HG03378 (cell line): ENCODE results near the gene MYO1D.
A peak's percentile ranks its signal among the peaks of the same experiment; 100 is the strongest.
"Not testable (repeated sequence)": the region's sequence is repeated elsewhere in the genome, so short reads cannot be mapped to it uniquely, and the experiment has no call there.

Experiments used
- ATAC-seq: cut with Tn5 transposase; IDR thresholded peaks from one replicate; pipeline ENCODE4 v1.9.1; 2021; ENCODE audit warnings: mild to moderate bottlenecking, moderate library complexity; ENCODE audit not compliant: unreplicated experiment

MYO1D gene

GRCh38 chr17:32876417-32877163 lies at the start of gene MYO1D:
TSS of gene MYO1D (minus strand) at chr17:32877124. CDS start at chr17:32876872, 252 bp downstream.
- peak; percentile 38 for ATAC-seq

GRCh38 chr17:32926183-32926582 lies 49.3 kb upstream of the MYO1D start:
- no peak for ATAC-seq

- ATAC-seq, result not testable (repeated sequence)
These were observed 47.0 kb upstream of the MYO1D start for GRCh38 chr17:32923905-32924304.

GRCh38 chr17:32921017-32921416 lies 44.1 kb upstream of the MYO1D start:
- no peak for ATAC-seq

GRCh38 chr17:32920293-32920692 lies 43.4 kb upstream of the MYO1D start:
- ATAC-seq, result no peak

- not testable (repeated sequence) for ATAC-seq
These were observed 43.0 kb upstream of the MYO1D start for GRCh38 chr17:32919876-32920275.

- ATAC-seq, result no peak
These were observed 40.9 kb upstream of the MYO1D start for GRCh38 chr17:32917842-32918241.

GRCh38 chr17:32917081-32917480 lies 40.2 kb upstream of the MYO1D start:
- ATAC-seq, result no peak

- ATAC-seq, result no peak
These were observed 39.2 kb upstream of the MYO1D start for GRCh38 chr17:32916134-32916533.

- ATAC-seq, result no peak
These were observed 38.3 kb upstream of the MYO1D start for GRCh38 chr17:32915245-32915644.

- ATAC-seq, result no peak
These were observed 37.3 kb upstream of the MYO1D start for GRCh38 chr17:32914181-32914580.

- no peak for ATAC-seq
These were observed 36.7 kb upstream of the MYO1D start for GRCh38 chr17:32913593-32913992.

GRCh38 chr17:32912218-32912897 lies 35.4 kb upstream of the MYO1D start:
- ATAC-seq, result no peak

- ATAC-seq, result no peak
These were observed 33.8 kb upstream of the MYO1D start for GRCh38 chr17:32910769-32911168.

GRCh38 chr17:32909787-32910369 lies 33.0 kb upstream of the MYO1D start:
- ATAC-seq, result no peak

- no peak for ATAC-seq
These were observed 30.7 kb upstream of the MYO1D start for GRCh38 chr17:32907583-32907982.

GRCh38 chr17:32904891-32905290 lies 28.0 kb upstream of the MYO1D start:
- ATAC-seq, result no peak

GRCh38 chr17:32903774-32904673 lies 27.1 kb upstream of the MYO1D start:
- no peak for ATAC-seq

- no peak for ATAC-seq
These were observed 24.8 kb upstream of the MYO1D start for GRCh38 chr17:32901743-32902142.

GRCh38 chr17:32899236-32900013 lies 22.5 kb upstream of the MYO1D start:
- ATAC-seq, result no peak
